Muscle of back (tissue), 11 donors: Measurements from ENCODE around the gene CREB1. TPM values are rescaled to one million over a fixed set of nuclear protein-coding genes. Genes with fewer than 3 reads are reported as not detected.
"Not testable (repeated sequence)": the region's sequence is repeated elsewhere in the genome, so short reads cannot be mapped to it uniquely, and the experiment has no call there.

Source experiments
- DNase-seq, 3 donors: peaks; one replicate each; pipeline versions ENCODE4 v3.0.0 to v3.0.0-alpha.2; 2013
- polyA plus RNA-seq, 10 donors: library from polyadenylated mRNA; unstranded; fragments of 120-200 nt; gene quantifications; one replicate each; pipeline ENCODE4 v1.2.1, GENCODE V29; 2013; ENCODE audit not compliant: insufficient read length in 10 of 10

The CREB1 gene
- polyA plus RNA-seq, 10 donors = 22.9 to 48.4 (median 36.2) TPM

- DNase-seq = no peak
These were observed 85.1 kb downstream of the CREB1 start for GRCh38 chr2:207614824-207615223.

GRCh38 chr2:207616185-207616584, 86.4 kb downstream of the CREB1 start:
- DNase-seq = no peak

GRCh38 chr2:207617011-207617671, 87.4 kb downstream of the CREB1 start:
- DNase-seq = peak in 1 of 3 donors; percentile 43

GRCh38 chr2:207619764-207620203, 90.0 kb downstream of the CREB1 start:
- peak in 1 of 3 donors; percentile 23 for DNase-seq

- no peak for DNase-seq
These were observed 91.8 kb downstream of the CREB1 start for GRCh38 chr2:207621501-207622039.

GRCh38 chr2:207624185-207625013, 94.6 kb downstream of the CREB1 start:
- DNase-seq = peak; percentile 47 to 87 (median 72)

- peak; percentile 88 to 96 (median 93) for DNase-seq
These were observed 95.5 kb downstream of the CREB1 start, which contains the start of gene METTL21A for GRCh38 chr2:207625014-207625907. Gene METTL21A, minus strand, starts transcription at chr2:207625394. Its CDS starts 1,019 bp downstream, at chr2:207624375.

- no peak for DNase-seq
These were observed 99.8 kb downstream of the CREB1 start for GRCh38 chr2:207629553-207629952.

- no peak for DNase-seq
These were observed 100.7 kb downstream of the CREB1 start for GRCh38 chr2:207630491-207630890.

- DNase-seq = no peak
These were observed 103.1 kb downstream of the CREB1 start for GRCh38 chr2:207632575-207633493.

GRCh38 chr2:207633686-207634085, 103.9 kb downstream of the CREB1 start:
- no peak for DNase-seq

- no peak for DNase-seq
These were observed 105.9 kb downstream of the CREB1 start for GRCh38 chr2:207635468-207636200.

GRCh38 chr2:207639288-207639687, 109.5 kb downstream of the CREB1 start:
- not testable (repeated sequence) for DNase-seq

GRCh38 chr2:207640160-207640559, 110.4 kb downstream of the CREB1 start:
- DNase-seq = no peak

GRCh38 chr2:207640661-207641060, 110.9 kb downstream of the CREB1 start:
- DNase-seq = no peak

- no peak for DNase-seq
These were observed 114.1 kb downstream of the CREB1 start for GRCh38 chr2:207643892-207644291.

GRCh38 chr2:207646582-207646981, 116.8 kb downstream of the CREB1 start:
- DNase-seq = not testable (repeated sequence)
